Gastroesophageal sphincter (tissue), 3 donors: Measurements from ENCODE around the gene TBC1D4.

Experiments used
- EP300 ChIP-seq: sonication (generic); formaldehyde crosslinking; IDR thresholded peaks from one replicate; pipeline ENCODE4 v1.6.1; 2017; ENCODE audit warnings: antibody characterized with exemption, mild to moderate bottlenecking
- POLR2A ChIP-seq, 2 donors: fragments of 450-650 bp; IDR thresholded peaks; one replicate each; pipeline ENCODE4 v1.6.1; 2017; ENCODE audit warnings: antibody characterized with exemption in 2 of 2, mild to moderate bottlenecking in 2 of 2, moderate library complexity in 1 of 2
- TF ChIP-seq, protein P1 (sequence below), 4 experiments: fragments of 200-600 bp in 2 of 4; fragments of 450-650 bp in 2 of 4; sonication (generic) in 1 of 4; IDR thresholded peaks; one replicate each; pipeline ENCODE4 v1.5.1; 2017 to 2019; ENCODE audit warnings: antibody characterized with exemption in 4 of 4, mild to moderate bottlenecking in 2 of 4, moderate library complexity in 2 of 4

GRCh38 chr13:75255653-75256052, 226.3 kb downstream of the TBC1D4 start:
- no peak for TF ChIP-seq EP300
- no peak for TF ChIP-seq POLR2A (IDR thresholded peaks at IDR 0.05)
- TF ChIP-seq, protein P1, sequence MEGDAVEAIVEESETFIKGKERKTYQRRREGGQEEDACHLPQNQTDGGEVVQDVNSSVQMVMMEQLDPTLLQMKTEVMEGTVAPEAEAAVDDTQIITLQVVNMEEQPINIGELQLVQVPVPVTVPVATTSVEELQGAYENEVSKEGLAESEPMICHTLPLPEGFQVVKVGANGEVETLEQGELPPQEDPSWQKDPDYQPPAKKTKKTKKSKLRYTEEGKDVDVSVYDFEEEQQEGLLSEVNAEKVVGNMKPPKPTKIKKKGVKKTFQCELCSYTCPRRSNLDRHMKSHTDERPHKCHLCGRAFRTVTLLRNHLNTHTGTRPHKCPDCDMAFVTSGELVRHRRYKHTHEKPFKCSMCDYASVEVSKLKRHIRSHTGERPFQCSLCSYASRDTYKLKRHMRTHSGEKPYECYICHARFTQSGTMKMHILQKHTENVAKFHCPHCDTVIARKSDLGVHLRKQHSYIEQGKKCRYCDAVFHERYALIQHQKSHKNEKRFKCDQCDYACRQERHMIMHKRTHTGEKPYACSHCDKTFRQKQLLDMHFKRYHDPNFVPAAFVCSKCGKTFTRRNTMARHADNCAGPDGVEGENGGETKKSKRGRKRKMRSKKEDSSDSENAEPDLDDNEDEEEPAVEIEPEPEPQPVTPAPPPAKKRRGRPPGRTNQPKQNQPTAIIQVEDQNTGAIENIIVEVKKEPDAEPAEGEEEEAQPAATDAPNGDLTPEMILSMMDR (IDR thresholded peaks at IDR 0.05) = no peak
